HAP-1 (cell line): ENCODE measurements around the gene PLEKHD1.
"Not testable (repeated sequence)": the region's sequence is repeated elsewhere in the genome, so short reads cannot be mapped to it uniquely, and the experiment has no call there.

Source experiments
- DNase-seq, 2 experiments: peaks; one replicate each; pipeline ENCODE4 v3.0.0-alpha.2; 2016 to 2020; ENCODE audit warnings: low spot score in 2 of 2
- H3K27me3 ChIP-seq: fragments of 250-450 bp; sonication (Bioruptor Pico); 2 replicates; pipeline ENCODE4 v1.5.1; 2020; ENCODE audit warnings: low read depth, mild to moderate bottlenecking, moderate library complexity
- H3K36me3 ChIP-seq: fragments of 250-450 bp; sonication (Bioruptor Pico); replicated peaks from 2 replicates; pipeline ENCODE4 v1.5.1; 2020; ENCODE audit warnings: mild to moderate bottlenecking
- H3K4me1 ChIP-seq: fragments of 250-450 bp; sonication (Bioruptor Pico); 2 replicates; pipeline ENCODE4 v1.5.1; 2020; ENCODE audit warnings: mild to moderate bottlenecking
- H3K4me3 ChIP-seq: fragments of 250-450 bp; sonication (Bioruptor Pico); 2 replicates; pipeline ENCODE4 v1.5.1; 2020; ENCODE audit warnings: mild to moderate bottlenecking, moderate library complexity
- H3K9me3 ChIP-seq: fragments of 250-450 bp; sonication (Bioruptor Pico); 2 replicates; pipeline ENCODE4 v1.5.1; 2020; ENCODE audit warnings: mild to moderate bottlenecking, moderate library complexity
- in situ Hi-C: fragments of 300-500 bp; cut with MboI; formaldehyde crosslinking; loops from 3 replicates; pipeline ENCODE4 v1.14.3; 2020; ENCODE audit warnings: low sequenced_read_pairs, inconsistent platforms, mixed read lengths

The PLEKHD1 gene

GRCh38 chr14:69487771-69488170 lies 3.2 kb downstream of the PLEKHD1 start:
- Histone ChIP-seq H3K4me1 (no peaks in the 10 kb centered on the region), H3K36me3 (no peaks in the 10 kb centered on the region), H3K27me3 (peaks cover 22% of the 10 kb centered on the region), H3K4me3 (no peak overlapping the region), H3K9me3 (no peaks in the 10 kb centered on the region)
- no peak for DNase-seq
- in situ Hi-C loops = no loop called here

DNA sequence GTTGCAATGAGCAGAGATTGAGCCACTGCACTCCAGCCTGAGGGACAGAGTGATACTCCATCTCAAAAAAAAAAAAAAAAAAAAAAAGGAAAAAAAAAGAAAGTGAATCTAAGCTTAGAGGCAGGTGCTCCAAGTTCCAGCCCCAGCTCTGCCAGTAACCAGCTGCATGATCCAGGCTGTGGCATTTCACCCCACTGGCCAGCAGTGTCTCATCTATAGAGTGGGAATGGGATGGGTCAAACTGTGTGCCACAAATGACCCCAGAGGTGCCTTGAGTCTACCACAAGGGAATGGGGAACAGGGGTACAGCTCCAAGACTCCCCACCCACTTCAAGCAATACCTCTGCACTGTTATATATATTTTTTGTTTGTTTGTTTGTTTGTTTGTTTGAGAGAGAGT lies 5.0 kb downstream of the PLEKHD1 start:
- in situ Hi-C loops = no loop called here
- Histone ChIP-seq H3K4me1 (no peaks in the 10 kb centered on the region), H3K36me3 (no peaks in the 10 kb centered on the region), H3K4me3 (no peak overlapping the region), H3K27me3 (peaks cover 8% of the 10 kb centered on the region), H3K9me3 (no peaks in the 10 kb centered on the region)
- DNase-seq = no peak

DNA sequence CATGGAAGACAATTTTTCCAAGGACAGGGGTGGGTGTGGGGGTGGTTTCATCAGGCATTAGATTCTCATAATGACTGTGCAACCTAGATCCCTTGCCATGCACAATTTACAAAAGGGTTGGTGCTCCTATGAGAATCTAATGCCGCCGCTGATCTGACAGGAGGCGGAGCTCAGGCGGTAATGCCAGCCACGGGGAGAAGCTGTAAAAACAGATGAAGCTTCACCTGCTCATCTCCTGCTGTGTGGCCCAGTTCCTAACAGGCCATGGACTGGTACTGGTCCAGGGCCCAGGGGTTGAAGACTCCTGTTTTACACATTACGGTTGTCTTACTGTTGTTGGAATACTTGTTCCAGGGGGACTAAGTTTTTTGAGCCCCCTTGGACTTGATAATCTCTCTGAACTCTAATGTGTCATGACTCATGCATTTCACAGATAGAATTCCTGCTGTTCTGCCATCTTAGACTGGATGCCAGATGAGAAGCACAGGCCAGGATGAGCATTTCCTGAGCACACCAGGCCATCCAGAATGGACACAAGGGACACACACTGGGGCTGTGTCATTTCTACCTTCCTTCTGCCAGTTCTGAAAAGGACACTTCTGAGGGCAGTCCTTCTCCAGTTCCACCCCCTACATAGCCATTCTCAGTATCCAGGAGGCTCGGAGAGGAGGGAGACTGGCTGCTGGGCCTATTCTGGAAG lies 5.8 kb downstream of the PLEKHD1 start:
- no peaks in the 10 kb centered on the region for H3K36me3 ChIP-seq
- no peak overlapping the region for H3K4me3 ChIP-seq
- in situ Hi-C loops = no loop called here
- no peaks in the 10 kb centered on the region for H3K9me3 ChIP-seq
- no peaks in the 10 kb centered on the region; the same call in 1 of the 2 replicates for H3K27me3 ChIP-seq
- H3K4me1 ChIP-seq = no peaks in the 10 kb centered on the region
- DNase-seq = no peak

- Histone ChIP-seq H3K36me3 (no peaks in the 10 kb centered on the region), H3K27me3 (no peaks in the 10 kb centered on the region; the same call in 1 of the 2 replicates), H3K4me1 (no peaks in the 10 kb centered on the region), H3K4me3 (no peak overlapping the region), H3K9me3 (no peaks in the 10 kb centered on the region)
- in situ Hi-C loops = no loop called here
- no peak for DNase-seq
Observed at GRCh38 chr14:69491193-69491592, 6.7 kb downstream of the PLEKHD1 start.

DNA sequence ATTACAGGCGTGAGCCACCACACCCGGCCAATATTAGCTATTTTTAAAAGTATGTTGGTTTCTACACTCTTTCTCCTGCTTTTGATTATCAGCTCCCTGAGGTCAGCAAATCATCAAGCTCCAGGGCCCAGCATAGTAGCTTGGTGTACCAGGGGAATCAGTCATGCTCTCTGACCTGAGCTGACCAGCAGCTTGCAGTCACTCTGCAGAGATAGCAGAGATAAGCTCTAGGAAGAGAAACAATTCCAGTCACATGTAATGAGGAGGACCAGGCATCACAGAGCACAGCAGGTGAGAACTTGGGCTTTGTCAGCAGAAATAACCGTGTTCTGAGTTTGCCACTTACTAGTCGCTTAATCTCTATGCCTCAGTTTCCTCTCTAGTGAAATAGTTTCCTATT lies 8.5 kb downstream of the PLEKHD1 start:
- H3K4me3 ChIP-seq = no peak overlapping the region
- H3K36me3 ChIP-seq = no peaks in the 10 kb centered on the region
- DNase-seq = no peak
- in situ Hi-C loops = no loop called here
- no peaks in the 10 kb centered on the region for H3K4me1 ChIP-seq
- no peaks in the 10 kb centered on the region for H3K27me3 ChIP-seq
- no peaks in the 10 kb centered on the region for H3K9me3 ChIP-seq

- DNase-seq = no peak
- no peak overlapping the region for H3K4me3 ChIP-seq
- H3K36me3 ChIP-seq = no peaks in the 10 kb centered on the region
- no peaks in the 10 kb centered on the region for H3K27me3 ChIP-seq
- no peaks in the 10 kb centered on the region for H3K9me3 ChIP-seq
- H3K4me1 ChIP-seq = no peaks in the 10 kb centered on the region
- in situ Hi-C loops = no loop called here
Observed at GRCh38 chr14:69493791-69494190, 9.3 kb downstream of the PLEKHD1 start.

GRCh38 chr14:69495341-69495921 lies 10.9 kb downstream of the PLEKHD1 start:
- no peak for DNase-seq
- in situ Hi-C loops = no loop called here
- Histone ChIP-seq H3K9me3 (no peaks in the 10 kb centered on the region), H3K27me3 (no peaks in the 10 kb centered on the region), H3K4me1 (no peaks in the 10 kb centered on the region), H3K4me3 (no peak overlapping the region), H3K36me3 (no peaks in the 10 kb centered on the region)

DNA sequence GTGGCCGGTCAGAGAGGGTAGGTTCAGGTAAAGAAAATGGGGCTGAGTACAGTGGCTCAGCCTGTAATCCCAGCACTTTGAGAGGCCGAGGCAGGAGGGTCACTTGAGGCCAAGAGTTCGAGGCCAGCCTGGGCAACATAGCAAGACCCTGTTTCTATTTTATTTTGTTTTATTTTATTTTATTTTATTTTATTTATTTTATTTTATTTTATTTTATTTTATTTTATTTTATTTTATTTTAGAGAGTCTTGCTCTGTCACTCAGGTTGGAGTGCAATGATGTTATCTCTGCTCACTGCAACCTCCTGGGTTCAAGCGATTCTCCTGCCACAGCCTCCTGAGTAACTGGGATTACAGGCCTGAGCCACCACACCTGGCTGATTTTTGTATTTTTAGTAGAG lies 13.3 kb downstream of the PLEKHD1 start:
- H3K4me1 ChIP-seq, H3K9me3 ChIP-seq, H3K4me3 ChIP-seq, H3K27me3 ChIP-seq, in situ Hi-C loops, DNase-seq, H3K36me3 ChIP-seq: not testable (repeated sequence)

DNA sequence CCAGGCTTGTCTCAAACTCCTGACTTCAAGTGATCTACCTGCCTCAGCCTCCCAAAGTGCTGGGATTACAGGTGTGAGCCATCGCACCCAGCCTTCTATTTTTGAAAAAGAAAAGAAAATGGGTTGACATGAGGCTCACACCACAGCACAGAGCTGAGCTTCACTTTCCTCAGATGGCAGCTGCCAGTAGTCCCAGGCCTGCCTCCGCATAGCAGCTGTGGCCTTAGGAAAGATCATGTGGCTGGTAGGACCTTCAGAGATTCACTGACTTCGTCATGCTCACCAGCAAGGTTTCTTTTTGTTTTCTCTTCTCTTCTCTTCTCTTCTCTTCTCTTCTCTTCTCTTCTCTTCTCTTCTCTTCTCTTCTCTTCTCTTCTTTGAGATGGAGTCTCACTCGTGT lies 13.8 kb downstream of the PLEKHD1 start:
- H3K4me3 ChIP-seq, H3K36me3 ChIP-seq, H3K9me3 ChIP-seq, H3K4me1 ChIP-seq, DNase-seq, H3K27me3 ChIP-seq, in situ Hi-C loops: not testable (repeated sequence)

GRCh38 chr14:69499436-69499835 lies 14.9 kb downstream of the PLEKHD1 start:
- no peaks in the 10 kb centered on the region for H3K9me3 ChIP-seq
- H3K4me1 ChIP-seq = no peaks in the 10 kb centered on the region
- H3K36me3 ChIP-seq = no peaks in the 10 kb centered on the region
- H3K4me3 ChIP-seq = no peak overlapping the region
- H3K27me3 ChIP-seq = no peaks in the 10 kb centered on the region
- DNase-seq = no peak
- in situ Hi-C loops = no loop called here

DNA sequence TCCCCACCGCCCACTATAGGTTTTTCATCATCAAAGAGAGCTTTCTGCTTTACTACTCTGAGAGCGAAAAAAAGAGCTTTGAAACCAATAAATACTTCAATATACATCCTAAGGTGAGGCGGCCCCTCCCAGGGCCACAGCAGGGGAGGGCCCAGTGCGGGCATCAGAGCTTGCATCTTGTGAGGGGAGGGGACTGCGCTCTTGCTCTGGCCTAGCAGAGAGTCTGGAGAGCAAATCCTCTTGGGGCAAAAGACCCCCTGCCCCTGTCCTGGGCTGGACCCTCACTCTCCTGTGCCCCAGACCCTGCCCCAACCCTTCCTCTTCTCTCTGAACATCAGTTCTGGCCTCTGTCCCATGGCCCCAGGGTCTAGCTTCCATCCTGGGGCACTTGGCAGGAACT lies 15.6 kb downstream of the PLEKHD1 start:
- H3K9me3 ChIP-seq = no peaks in the 10 kb centered on the region
- in situ Hi-C loops = no loop called here
- no peak overlapping the region for H3K4me3 ChIP-seq
- no peak for DNase-seq
- H3K27me3 ChIP-seq = no peaks in the 10 kb centered on the region
- H3K4me1 ChIP-seq = no peaks in the 10 kb centered on the region
- no peaks in the 10 kb centered on the region for H3K36me3 ChIP-seq

GRCh38 chr14:69500736-69501135 lies 16.2 kb downstream of the PLEKHD1 start:
- DNase-seq = no peak
- in situ Hi-C loops = no loop called here
- Histone ChIP-seq H3K27me3 (no peaks in the 10 kb centered on the region), H3K4me3 (no peak overlapping the region), H3K9me3 (no peaks in the 10 kb centered on the region), H3K36me3 (no peaks in the 10 kb centered on the region), H3K4me1 (no peaks in the 10 kb centered on the region)

GRCh38 chr14:69501423-69501838 lies 16.9 kb downstream of the PLEKHD1 start:
- Histone ChIP-seq H3K4me3 (no peak overlapping the region), H3K36me3 (no peaks in the 10 kb centered on the region), H3K27me3 (no peaks in the 10 kb centered on the region), H3K4me1 (no peaks in the 10 kb centered on the region), H3K9me3 (no peaks in the 10 kb centered on the region)
- in situ Hi-C loops = no loop called here
- DNase-seq = no peak

GRCh38 chr14:69504775-69505174 lies 20.2 kb downstream of the PLEKHD1 start:
- DNase-seq = no peak
- Histone ChIP-seq H3K27me3 (no peaks in the 10 kb centered on the region), H3K36me3 (no peaks in the 10 kb centered on the region), H3K4me1 (no peaks in the 10 kb centered on the region), H3K4me3 (no peak overlapping the region), H3K9me3 (no peaks in the 10 kb centered on the region)
- in situ Hi-C loops = no loop called here
